DMS153 (cell line): ENCODE measurements around the gene HNF4A.

Source experiments
- DNase-seq: peaks from one replicate; lab custom pipeline; 2025; lab: John Stamatoyannopoulos, UW

HNF4A gene

DNA sequence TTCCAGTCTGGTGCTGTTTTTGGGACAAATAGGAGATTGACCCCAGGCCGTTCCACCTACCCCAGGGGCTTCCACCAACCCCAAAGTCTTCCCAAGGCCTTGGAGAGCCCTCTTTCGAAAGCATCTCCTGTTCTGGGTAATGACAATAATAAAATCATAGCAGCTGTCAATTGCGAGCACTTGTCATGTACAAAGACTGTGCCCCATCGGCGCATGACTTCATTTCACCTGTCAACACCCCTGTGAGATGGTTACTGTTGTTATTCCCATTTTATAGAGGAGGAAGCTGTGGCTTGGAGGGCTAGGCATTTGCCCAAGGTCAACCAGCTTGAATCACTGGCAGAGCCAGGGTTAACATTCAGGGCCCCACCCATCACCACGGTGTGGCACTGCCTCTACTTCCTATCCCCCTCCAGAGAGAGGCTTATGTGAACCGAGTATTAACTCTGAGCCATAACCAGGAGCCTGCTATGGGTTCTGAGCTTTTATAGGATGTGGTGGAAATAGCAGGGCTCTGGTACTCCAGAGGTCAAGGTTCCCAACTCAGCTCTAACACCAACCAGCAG, 51.2 kb downstream of the HNF4A start:
- DNase-seq, result no peak

DNA sequence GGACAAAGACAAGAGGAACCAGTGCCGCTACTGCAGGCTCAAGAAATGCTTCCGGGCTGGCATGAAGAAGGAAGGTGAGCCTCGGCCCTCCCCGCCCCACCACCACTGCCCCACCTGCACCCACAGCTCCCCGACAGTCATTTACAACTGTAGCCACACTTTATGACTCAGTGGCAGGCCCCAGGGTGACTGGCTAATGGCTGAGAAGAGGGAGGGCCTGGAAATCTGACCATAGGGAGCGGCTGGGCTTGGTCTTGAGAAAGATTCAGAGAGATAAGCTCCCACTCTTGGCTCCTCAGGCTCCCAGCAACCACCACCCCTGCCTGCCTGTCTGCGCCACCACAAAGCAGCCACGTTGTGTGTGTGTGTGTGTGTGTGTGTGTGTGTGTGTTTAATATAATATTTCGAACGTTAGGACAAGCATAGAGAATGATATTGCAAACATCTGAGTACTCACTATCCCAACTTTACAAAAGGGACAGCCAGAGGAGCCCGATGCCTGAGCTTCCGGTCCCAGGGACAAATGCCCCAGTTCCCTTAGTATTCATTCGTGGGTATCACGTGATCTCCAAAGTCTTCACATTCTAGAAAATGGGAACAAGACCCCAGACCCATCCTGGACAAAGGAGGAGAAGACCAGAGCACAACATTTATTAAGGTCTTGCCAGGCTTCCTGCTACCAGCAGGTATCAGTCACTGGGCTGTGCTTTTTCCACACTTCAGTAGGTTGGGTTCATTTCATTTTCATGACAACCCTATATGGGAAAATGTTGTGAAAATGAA, 52.1 kb downstream of the HNF4A start:
- no peak for DNase-seq

DNA sequence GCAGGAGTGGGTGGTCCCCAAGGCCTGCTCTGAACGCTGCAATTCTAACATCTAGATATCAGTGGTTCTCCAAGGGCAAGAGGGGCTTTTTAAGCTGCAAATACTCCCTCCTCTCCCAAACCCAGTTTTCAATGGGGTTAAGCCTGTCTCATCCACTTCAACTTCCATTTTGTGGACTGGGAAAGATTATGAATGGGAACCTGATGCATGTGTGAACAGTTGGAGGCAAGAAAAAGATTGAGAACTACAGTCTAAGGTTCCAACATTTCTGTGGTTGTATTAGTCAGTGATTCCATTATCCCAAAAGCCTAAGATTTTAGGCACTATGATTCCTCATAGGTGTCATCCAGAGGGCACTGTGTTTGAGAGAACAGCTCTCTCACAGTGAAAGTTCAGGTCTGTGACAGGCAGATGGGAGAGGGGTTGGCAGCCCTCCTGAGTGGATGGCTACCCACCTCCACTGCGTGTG, 53.7 kb downstream of the HNF4A start:
- no peak for DNase-seq

GRCh38 chr20:44410583-44411019, 55.1 kb downstream of the HNF4A start:
- no peak for DNase-seq

DNA sequence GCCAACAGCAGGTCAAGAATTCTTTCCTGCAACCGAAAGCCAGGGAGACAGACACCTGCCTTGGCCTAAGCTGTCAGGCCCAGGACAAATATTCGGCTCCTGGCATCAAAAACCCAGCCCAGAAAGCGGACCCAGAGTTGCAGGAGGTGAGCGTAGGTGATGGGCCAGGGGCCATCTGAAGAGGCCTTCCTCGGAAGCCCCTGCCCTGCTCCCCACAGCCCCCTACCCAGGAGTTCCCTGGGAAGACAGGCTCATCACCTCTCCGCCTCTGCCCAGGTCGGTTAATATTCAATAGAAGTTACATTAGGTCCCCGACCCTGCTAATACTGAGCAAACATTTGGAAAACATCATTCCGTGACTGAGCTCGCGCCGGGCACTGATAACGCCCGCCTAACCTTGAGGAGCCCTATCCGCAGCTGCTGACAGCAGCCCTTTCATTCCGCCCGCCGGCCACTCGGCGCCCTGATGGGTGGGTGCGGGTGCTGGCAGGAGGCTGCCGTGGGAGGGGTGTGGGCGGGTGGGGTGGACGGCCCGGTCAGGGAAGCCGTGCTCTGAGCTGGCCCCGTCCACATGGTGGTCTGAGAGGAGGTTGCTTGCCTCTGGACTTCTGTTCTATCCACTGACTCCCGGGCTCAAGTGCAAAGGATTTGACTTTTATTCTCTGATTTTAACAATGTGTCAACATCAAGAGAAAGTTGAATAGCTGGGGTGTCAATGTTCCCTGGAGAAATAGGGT, 55.7 kb downstream of the HNF4A start:
- no peak for DNase-seq

DNA sequence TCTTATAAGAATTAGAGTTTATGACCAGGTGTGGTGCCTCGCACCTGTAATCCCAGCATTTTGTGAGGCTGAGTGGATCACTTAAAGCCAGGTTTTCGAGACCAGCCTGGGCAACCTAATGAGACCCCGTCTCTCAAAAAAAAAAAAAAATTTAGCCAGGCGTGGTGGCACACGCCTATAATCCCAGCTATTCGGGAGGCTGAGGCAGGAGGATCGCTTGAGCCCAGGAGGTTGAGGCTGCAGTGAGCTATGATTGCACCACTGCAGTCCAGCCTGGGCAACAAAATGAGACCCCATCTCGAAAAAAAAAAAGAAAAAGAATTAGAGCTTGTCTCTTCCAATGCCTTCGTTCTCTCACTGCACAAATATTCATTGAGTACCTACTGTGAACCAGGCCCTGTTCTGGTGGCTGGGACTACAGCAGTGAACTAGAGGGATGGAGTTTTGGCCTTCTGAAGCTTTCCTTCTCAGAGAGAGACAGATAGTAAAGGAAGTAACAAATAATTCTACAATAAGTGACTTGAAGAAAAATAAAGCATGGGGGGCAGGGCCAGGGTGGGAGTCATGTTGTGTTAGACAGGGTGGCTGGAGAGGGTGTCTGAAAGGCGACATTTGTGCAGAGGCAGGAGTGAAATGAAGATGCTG, 56.4 kb downstream of the HNF4A start:
- no peak for DNase-seq

GRCh38 chr20:44412402-44413144, 57.1 kb downstream of the HNF4A start:
- DNase-seq, result no peak

DNA sequence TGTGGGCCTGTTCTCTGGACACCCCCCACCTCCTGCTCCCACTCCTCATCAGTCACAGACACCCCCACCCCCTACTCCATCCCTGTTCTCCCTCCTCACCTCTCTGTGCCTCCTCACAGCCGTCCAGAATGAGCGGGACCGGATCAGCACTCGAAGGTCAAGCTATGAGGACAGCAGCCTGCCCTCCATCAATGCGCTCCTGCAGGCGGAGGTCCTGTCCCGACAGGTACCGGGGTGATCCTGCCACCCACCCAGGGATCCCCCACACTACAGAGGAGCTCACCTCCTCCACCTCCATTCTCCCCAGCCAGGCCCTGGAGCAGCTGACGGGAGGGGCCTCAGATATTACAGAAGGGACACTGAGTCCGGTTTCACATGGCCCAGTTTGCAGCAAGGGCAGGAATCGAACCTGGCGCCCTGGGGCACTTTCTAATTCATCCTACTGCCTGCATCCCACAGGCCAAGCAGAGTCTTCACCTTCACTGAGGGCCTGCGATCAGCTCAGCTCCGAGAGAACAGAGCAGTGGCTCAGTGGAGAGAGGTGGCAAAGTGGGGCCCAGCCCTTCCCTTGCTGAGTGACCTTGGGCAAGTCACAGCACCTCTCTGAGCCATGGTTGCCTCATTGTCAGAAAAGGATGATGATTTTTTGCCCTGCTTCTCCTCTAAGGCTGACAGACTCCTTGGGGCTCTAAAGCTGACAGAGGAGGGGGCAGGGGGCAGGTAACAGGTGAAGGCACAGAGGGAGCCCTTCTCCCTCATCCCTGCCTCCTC, 58.3 kb downstream of the HNF4A start:
- DNase-seq, result no peak

GRCh38 chr20:44414346-44414714, 58.8 kb downstream of the HNF4A start:
- no peak for DNase-seq

GRCh38 chr20:44414808-44415207, 59.3 kb downstream of the HNF4A start:
- DNase-seq, result no peak

DNA sequence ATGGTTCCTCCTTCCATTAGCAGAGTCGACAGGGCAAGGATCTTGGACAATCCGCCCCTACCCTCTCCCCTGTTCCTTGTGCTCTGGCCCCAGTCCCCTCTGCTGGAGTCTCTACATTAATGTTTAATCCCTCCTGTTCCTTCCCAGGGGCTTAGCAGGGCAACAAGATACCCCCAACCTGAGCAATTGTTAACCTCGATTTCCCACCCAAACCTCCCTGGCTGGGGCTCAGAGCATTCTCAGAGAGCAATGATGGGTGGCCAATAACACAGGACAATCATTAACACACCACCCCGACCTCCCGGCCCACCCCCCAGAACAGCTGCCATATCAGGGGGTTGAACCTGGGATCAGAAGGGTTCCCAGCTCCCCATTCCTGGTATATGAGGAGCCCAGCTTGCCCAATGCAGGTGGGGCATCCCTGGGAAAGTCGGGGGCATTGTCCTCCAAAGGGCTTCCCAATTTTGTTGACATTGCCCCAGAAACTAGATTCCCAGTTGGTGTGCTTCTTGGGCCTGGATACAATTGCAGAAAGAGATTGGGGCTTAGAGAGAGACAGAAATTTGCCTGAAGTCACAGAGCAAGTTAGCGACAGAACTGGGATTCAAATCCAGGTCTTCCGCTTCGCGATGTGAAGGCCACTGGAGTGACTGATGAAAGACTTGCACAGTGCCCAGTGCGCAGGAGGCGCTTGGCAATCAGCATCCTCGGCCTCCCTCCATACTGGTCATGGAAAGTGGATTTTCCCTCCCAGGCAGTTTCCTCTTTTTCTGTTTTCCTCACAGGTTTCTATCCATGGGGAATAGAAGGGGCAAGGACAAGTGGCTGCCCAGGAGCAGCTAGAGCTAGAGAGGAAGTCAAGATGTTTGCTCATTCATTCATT, 60.6 kb downstream of the HNF4A start:
- no peak for DNase-seq

DNA sequence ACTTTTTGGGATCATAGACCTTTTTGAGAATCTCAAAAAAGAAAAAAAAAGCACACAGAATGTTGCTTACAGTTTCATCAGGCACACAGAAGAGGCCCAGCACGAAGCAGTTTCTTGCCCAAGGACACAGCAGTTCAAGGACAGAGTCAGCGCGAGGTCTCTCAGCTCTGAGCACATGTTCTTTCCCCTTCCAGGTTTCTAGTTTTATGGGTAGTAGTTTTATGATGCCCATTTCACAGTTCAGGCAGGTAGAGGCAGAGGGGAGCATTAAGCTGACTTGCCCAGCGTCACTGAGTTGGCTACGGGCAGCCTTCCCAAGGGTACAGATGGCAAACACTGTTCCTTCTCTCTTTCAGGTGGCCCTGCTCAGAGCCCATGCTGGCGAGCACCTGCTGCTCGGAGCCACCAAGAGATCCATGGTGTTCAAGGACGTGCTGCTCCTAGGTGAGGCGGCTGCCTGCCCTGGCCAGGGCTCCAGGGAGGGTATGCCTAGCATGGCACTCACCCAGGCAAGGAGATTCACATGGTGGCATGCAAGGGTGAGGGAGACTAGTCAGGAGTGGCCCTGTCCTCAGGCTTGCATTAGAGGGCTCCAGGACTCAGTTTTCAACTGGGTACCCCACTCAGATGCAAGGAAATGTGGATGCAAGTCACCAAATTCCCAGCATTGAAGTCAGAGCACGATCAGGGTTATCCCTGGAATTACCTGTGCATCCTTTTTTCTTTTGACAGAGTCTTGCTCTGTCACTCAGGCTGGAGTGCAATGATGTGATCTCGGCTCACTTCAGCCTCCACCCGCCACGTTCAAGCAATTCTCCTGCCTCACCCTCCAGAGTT, 62.8 kb downstream of the HNF4A start:
- DNase-seq, result no peak

DNA sequence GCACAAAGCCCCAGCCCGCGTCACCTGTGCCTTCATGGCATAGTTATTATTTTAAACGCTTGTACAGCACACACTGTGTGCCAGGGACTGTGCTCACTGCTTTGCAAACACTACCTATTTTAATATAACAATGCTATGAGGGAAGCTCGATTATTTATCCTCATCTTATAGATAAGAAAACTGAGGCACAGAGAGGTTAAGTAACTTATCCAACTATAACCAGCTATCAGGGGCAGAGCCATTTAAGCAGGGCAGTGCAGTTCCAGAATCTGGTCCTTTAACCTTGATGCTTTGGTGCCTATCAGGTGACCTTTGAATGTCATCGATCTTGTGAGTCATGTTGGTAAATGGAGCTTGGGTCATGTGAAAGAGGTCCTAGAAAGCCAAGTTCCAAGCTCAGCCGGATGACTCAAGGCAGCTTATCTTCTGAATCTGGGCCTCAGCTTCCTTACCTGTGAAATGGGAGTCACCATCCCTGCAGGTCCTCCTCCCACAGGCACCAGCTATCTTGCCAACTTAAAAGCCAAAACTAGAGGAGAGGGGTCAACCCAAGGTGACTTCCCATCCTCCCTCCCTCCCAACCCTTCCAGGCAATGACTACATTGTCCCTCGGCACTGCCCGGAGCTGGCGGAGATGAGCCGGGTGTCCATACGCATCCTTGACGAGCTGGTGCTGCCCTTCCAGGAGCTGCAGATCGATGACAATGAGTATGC, 63.8 kb downstream of the HNF4A start:
- DNase-seq, result no peak

- no peak for DNase-seq
Observed at GRCh38 chr20:44420497-44420896, 65.0 kb downstream of the HNF4A start.

- no peak for DNase-seq
Observed at GRCh38 chr20:44422083-44422482, 66.6 kb downstream of the HNF4A start.

DNA sequence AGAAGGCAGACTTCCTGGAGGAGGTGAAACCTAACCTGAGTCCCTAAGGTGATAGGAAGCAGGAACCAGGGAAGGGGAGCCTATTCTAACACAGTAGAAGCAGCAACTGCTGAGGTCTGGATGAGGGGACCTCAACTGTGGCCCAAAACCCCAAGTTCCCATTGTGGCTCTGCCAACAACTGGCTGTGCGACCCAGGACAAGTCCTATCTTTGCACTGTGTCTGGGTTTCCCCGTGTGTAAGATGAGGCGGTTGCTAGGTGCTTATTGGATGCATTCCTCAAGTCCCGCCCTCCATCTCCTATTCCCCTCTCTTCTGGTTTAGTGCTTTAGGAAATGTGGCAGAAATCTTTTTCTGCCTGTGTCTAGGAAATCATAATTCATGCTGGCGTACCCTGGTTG, 68.0 kb downstream of the HNF4A start:
- no peak for DNase-seq

DNA sequence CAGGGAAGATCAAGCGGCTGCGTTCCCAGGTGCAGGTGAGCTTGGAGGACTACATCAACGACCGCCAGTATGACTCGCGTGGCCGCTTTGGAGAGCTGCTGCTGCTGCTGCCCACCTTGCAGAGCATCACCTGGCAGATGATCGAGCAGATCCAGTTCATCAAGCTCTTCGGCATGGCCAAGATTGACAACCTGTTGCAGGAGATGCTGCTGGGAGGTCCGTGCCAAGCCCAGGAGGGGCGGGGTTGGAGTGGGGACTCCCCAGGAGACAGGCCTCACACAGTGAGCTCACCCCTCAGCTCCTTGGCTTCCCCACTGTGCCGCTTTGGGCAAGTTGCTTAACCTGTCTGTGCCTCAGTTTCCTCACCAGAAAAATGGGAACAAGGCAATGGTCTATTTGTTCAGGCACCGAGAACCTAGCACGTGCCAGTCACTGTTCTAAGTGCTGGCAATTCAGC, 68.6 kb downstream of the HNF4A start:
- no peak for DNase-seq

DNA sequence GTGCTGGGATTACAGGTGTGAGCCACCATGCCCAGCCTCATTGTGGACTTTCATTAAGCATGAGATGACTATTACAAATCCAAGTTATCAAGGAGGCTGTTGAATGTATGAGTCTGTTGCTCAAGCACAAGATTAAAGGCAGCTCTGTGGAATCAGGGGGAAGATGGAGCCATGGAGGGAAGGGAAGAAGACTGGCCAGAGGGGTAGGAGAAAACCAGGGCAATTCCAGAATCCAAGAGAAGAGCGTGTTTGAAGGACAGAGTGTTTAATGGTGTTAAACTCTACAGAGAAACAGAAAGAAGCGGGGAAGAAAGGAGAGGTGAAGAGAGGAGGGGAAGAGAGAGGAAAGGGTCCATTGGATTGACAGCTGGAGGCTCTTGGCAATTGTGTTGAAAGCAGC, 70.4 kb downstream of the HNF4A start:
- DNase-seq, result no peak
